GM19395 (cell line): ENCODE results near the gene ATXN1.

ENCODE experiments used
- ATAC-seq: cut with Tn5 transposase; IDR thresholded peaks from one replicate; pipeline ENCODE4 v1.9.1; 2021; ENCODE audit warnings: mild to moderate bottlenecking, moderate library complexity; ENCODE audit not compliant: unreplicated experiment

ATXN1 gene

DNA sequence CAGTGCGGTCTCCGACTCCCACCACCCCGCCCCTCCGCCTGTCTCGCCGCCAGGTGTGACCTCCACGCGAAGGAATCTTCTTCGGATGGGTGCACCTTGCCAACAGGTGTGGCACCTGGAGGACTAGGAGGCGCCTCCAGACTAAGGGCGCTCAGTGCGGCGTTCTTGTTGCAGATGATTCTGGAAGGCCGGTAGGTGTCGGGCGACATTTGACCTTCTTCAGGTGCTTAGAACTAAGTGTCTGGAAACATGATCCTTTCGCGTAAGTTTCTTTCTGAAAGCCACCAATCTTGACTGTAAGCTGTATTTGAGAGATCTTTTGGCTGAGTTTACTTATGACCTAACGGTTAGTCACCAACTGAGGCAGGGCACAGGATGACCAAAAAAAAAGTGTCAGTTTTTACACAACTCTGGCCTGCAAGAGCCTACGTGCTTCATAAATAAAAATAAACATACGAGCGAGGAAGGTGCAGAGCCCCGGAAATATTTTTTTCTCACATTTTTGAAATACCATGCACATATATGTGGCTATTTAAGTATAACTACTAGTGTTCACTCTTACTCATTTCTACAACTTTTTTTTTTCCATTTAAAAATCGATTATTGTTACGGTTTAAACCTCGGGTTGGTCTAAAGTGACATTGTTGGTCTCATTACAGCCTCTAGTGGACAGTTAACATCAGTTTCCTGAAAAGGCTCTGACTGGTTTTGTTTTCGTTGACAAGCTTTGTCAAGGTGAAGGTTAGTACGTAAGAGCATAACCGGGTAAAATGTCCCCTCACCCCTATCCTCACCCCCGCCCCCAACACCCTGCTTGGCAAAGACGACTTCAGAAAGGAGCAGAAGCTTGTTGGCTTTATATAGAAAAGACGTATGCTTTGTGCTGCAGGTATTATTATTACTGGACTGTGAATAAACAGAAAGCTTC, 1.6 kb upstream of the ATXN1 start:
- no peak for ATAC-seq

DNA sequence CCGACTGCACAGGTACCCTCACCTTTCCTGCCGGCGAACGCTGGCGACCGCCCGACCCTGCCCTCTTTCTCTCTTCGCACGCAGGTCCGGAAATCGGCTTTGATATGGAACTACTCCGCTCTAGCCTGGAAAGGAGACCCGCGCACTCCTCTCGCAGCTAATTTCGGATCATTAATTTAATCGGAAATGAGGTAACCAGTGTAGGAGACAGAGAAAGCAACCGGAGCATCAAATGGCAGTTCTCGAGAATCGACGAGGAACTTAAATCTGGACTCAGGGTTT, 949 bp upstream of the ATXN1 start:
- ATAC-seq, result peak; percentile 4

DNA sequence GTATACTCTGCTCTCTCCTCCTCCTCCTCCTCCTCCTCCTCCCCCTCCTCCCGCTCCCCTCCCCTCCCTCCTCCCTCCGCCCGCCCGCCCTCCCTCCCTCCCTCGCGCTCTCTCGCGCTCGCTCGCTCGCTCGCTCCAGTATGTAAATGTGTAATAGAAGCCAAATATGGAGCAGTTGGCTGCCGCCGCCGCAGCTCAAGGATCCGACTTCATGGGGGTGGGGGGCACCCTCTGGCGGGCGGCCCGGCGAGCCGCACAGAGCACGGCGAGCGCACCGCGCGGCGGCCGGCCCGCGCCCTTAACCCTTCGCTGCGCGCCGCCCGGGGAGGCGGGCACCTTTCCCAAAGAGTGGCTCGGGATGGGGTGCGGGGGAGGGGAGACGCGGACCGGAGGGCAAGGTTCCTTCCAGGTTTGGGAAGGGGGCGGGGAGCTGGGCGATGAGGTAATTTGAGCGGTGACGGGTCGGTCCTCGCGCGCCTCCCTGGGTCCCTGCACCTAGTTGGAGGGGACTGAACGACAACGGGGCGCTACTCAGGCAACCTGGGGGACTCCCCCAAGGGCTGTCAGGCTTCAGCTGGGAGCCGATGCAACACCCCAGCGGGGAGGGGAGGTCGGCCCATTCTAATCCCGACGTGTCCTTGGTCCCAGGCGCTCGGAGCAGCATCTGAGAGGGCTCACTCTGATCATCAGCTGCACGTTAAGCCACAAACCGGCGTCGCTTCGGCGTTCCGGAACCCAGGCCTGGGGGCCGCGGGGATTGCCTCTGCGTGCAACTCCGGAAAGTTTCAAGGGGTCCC, 409 bp upstream of the ATXN1 start:
- ATAC-seq, result peak; percentile 48

DNA sequence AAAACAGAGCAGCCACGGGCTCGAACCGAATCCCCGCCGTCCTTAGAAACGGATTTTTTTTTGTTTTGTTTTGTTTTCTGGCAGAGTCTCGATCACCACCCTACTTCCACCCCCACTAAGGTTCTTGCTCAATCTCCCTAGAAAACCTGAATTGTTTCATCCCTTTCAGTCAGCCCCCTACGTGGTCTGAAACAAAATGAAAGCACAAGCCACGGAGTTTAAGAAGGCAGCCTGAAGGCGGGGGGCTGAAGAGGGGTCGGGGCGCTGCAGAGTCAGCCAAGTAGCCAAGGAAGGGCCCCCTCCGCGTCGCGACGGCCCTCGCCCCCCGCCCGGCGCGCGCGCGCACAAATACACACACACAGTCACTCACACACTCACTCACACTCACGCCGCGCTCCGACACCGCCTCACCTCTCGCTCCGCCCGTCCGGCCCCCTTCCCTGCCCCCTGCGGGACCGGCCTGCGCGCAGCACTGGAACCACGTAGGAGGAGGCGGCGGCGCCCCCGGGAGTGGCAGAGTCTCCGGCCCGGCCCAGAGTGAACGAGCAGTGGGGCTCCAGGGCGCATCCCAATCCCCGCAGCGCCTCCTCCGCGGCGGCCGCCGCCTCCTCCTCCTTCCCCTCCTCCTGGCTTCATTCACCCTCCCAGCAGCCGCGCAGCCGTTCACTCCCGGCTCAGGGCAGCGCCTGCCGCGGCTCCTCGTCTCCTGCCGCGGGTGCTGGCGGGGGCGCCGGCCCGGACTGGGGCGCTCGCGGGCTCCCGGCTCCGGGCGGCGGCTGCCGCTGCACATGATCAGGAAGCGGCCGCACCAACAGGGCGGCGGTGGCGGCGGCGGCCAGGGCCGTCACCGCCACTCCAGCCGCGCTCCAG, 1.4 kb downstream of the ATXN1 start:
- ATAC-seq, result peak; percentile 42

DNA sequence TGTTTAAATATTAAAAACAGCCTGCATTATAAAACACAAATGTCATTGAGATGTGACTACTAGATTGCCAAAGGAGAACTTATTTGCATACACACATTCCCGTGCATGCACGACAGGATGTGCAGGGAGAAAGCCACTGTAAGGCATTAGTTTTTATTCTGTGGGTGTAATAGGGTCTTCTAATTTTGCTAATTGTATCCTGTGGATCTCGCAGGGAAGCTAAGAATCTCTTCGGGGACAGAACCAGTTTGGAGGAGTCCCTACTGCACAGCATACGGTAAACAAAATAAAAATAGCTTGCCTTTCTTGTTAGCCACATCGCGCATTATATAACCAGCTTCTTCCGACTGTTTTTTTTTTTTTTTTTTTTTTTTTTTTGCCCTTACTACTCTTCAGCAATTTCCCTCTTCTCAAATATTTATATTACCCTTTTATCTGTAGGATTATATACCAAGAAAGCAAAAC, 2.0 kb downstream of the ATXN1 start:
- no peak for ATAC-seq

DNA sequence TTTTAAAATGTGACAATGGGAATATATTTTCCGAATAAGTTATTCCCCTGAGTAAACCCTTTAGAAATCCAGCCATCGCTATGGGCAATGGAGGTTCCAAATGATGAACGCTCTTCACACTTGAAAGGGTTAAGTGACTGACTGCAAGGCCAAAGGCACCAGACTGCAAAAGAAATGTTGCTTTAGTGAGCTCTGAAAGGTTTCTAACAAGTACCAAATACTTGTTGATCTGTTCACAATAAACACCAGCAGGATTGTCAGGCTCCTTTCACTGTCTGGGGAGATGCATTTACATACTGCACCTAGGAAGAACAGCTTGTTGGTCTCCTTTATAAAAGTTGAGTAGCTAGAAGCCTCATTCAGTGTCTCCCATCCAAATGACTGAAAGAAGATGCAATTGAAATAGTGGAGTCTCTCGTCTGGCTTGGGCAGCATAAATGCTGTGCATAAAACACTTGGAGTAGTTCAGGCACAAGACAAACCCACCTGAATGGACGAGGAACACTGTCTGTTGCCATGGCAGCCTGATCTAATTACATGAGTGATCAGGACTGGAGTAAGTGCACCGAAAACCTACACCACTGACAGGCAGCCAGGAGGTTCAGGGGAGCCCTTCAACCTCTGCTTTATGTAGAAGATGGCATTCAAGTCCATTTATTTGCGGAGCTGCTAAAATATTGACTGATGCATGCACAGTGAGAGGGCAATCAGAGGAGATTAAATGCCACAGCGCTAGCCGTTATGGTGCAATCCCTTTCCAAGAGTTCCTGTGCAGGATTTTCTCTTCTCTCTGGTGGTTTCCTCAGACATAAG, 2.9 kb downstream of the ATXN1 start:
- no peak for ATAC-seq

DNA sequence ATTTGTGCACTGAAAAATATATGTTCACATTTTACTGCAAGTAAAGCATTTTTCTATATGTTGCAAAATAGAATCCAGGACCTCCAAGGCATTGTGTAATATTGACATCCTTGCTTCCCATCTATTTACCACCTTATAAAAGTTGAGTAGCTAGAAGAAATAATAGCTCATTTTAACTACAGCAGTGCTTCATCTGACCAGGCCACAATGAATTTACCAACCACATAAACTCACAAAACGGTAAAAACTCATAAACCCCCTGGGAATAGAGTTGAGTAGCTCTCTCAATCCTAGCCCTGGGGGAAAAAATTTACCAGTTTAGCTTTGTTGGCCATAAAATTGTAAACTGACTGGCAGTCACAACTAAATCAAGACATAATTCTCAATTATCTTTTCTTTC, 3.9 kb downstream of the ATXN1 start:
- ATAC-seq, result no peak

DNA sequence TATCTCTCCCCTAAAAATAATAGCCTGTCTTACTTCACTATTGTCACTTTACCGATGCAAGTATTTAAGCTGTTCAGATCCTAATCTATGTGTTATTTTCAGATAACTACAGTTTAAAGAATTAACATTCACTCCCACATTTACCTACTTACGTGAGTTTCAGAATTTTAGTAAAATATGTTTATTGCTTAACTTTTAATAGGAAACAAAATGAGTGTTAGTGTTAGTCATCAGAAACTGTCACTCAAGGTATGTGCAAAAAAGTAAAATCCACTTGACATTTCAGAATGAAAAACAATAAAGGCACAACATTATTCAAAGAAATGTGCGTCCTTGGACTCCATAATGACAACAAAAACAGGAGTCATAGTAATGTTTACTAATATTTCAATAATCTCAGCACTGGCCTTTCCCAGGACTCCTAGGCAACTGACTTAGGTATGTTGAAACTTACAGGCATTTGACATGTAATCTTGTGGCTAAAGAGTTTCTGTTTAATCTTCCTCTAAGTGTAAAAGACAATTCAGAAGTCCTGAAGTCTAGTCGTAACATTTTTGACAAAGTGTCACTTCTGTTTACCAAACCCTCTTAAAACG, 4.5 kb downstream of the ATXN1 start:
- ATAC-seq, result no peak

DNA sequence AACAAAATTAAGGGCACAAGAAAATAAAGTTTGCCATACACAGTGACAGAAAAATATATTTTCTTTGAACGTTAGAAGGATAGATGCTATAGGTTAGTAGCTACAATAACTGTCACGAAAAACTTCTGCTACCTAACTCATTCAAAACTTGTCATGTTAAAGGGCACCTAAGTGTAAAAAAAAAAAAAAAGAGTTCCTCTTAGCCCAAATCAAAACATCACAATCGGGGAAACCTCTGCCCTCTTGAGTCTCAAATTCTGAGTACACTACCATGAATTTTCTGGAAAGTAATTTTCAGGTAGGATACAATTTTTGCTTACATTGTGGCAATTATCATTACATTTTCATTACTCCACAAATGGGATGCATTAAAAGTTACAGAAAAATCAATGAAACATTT, 5.7 kb downstream of the ATXN1 start:
- ATAC-seq, result no peak

DNA sequence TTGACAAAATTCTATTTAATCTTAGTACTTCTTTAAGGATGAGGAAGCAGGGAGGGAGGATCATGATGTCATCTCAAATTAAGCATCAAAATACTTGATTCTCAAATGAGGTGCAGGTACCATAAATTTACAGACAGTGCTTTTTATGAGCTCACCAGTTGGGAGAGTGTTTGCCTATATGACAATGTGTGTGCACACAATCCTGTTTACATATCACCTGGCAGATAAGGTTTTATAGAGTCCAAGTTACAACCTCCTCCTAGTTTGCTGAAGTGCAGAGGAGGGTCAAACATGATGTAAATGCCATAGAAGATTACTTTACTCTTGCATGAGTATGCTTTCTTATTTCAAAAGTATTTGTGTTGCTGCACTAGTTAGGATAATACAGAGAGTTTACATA, 6.4 kb downstream of the ATXN1 start:
- no peak for ATAC-seq

DNA sequence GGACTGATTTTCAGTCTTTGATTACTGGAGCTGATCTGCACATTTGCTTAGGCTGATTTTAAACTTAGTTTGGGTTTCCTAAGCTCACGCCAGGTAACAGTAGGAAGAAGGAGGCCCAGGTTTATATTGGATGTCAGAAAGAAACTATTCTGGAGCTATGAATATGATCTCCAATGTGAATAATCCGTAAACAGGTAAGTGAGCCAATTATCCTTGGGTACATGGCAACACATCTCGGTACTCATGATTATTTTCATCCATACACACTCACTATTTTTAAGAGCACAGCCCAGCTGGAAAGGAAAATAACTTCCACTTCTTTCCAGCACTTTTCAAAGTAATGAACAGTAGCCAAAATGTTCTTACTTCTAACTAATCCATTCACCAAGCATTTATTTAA, 7.0 kb downstream of the ATXN1 start:
- no peak for ATAC-seq

DNA sequence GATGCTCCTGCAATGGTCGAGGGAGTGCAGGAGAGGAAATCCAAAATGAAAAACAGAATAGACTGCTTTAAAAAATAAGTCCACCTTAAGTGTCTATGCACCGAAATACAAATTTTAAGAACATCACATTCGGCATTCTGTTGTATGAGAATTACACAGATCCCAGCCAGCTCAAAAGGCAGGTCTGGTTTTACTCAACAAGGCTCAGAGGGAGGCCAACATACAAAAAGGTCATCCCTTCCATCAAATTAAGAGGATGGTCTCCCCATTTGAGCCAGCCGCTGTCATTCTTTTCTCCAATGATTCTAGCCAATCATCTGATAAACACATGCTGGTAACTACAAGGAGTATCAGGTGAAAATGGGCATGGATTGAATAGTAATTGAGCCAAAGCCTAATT, 7.9 kb downstream of the ATXN1 start:
- no peak for ATAC-seq

DNA sequence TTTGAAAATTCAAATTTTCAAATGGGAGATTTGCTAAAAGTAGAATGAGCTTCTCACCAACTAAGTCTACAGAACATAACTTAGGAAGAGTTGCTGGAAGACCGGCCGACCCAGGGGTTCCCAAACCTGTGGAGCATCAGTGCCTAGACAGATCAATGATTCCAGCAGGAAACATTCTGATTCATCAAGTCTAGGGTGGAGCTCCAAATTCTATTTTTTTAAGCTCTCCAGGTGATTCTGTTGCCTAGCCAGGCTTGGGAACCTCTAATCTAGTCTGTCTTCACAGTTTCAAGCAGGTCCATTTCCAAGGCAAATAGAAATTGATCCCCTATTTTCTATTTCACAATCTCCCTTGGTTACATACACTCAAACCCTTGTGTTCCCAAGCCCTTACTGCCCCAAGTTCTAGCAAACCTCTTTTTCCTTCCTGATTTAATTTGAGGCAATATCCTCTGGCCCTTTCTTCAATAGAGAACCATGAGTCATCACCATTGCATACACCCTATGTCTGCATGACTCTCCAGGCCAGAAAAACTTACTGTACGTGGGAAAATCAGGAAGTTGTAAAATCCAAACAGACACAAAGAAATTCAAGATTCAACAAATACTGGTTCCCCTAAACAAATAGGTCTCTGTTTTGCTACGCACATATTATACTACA, 8.9 kb downstream of the ATXN1 start:
- no peak for ATAC-seq

DNA sequence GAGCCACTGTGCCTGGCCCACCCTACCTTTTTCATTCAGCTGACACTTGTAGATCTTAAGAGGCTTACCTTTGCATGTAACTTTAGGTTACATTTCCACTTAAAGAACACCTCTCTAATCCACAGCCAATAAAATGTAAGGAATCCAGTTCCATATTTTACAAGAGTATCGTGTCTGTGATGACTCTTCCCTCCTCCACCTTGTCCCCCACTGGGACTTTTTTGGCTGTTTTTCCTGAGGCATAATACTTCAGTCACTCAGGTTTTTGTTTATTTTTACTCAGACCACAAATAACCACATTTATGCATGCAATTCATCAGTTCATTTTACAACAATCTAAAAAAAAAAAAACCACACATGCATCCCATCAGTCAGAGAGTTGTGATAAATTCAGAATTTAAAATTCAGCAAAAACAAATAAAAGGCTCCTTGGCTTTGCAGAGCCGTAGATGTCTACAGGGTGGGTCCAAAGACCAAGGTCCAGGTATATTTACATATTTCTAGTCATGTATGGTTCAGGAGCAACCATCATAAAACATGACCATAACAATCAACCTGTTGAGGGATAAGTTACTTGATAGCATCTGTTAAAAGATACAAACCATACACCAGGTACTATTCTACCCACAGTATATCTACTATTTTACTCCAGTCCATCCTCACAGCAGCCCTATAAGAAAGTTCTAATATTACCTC, 9.9 kb downstream of the ATXN1 start:
- no peak for ATAC-seq

DNA sequence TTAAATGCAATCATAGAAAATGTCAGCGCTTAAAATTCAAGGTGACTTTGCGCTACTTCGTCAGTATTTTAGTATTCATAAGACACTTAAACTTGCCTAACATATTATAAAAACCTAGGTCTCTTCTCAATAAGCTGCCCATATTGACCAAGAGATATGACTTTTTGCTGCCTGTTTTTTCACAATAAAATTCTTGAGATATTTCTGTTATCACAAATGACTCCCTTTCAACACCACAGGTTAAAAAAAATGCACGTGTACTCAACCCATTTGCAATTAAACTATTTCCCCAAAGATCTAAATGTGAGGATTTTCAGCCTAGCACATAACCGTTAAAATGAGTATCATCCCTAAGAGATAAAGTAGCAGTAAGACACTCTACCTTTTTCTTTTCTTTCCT, 10.7 kb downstream of the ATXN1 start:
- ATAC-seq, result no peak

DNA sequence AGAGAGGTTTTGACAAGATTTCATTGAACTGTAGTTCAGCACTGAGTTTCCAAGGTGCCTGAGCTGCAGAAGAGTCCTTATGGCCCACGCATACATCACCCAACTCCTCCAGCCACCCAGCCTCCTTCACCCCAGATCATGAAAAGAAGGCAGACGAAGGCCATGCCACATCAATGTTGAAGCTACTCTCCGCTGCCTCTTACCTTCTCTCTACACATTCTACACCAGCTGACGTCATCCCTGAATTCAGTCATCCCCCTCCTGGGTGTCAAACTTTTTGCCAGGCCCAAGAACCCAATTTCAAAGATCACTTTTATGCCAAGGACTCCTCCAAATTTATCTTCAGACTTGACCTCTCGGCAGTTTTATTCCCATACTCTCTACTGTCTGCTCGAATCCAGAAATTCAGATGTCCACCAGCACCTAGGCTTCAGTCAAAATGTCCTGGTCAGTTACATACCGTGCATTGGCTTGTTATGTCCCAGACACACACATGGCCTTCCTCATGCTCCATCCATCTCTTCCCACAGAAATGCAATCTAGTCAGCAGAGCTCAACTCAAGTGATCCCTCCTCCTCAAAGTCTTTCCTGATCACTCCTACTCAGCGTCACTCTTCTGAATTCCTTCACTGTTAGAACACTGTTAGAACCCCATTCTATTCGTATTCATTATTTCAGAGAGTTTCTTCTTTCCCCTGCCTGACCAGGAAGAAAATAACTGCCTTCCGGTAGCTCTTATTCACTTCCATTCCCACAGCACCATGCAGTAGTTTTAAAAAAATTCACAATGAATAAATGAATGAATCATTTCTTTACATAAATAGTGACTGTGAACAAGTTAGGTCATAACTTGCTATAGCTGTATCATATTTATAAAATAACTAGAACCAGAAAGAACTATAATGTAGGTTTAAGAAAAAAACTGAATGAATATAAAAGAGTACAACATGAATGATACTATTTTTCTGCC, 11.5 kb downstream of the ATXN1 start:
- no peak for ATAC-seq

DNA sequence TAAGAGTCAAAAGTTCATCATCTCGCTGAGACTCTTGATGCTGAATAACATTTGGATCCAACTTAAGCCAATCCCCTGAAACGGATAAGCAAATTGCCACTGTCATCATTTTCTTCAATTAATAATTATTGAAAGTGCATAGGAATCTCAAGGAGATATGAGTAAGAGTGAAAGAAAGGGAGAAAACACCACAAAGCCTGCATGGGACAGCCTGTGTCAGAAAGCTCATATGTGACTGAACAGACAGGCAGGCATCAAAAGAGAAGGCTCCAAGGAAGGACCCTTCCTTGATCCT, 13.3 kb downstream of the ATXN1 start:
- ATAC-seq, result no peak
